ENCODE data around the gene DENND4A. TPM values are rescaled to one million over a fixed set of nuclear protein-coding genes. Genes with fewer than 3 reads are reported as not detected.

DENND4A gene
- total RNA-seq, 1 experiment from 2014 or later: 14.4 TPM

- H3K27ac ChIP-seq (ENCODE audit: low read length): peak overlapping the region; percentile 72
- H3K36me3 ChIP-seq (ENCODE audit: control insufficient read depth, insufficient read depth, low read length): no peaks in the 10 kb centered on the region
- no peak for ATAC-seq
Observed at GRCh38 chr15:65833501-65834205, 41.6 kb upstream of the DENND4A start.

More at GRCh38 chr15:65833501-65834205, 41.6 kb upstream of the DENND4A start:
- H3K4me3 ChIP-seq (ENCODE audit: low read depth in 2 of 2, low read length in 2 of 2): peak overlapping the region in 1 of 2 experiments; percentile 31; a peak in 2 of 4 replicates
- no peak for TF ChIP-seq CTCF (IDR thresholded peaks at IDR 0.05)
- no peak for TF ChIP-seq TCF7L2 (IDR thresholded peaks at IDR 0.05; ENCODE audit: low read depth, low read length)
- no peak for TF ChIP-seq REST (IDR thresholded peaks at IDR 0.05; ENCODE audit: insufficient read depth in 1 of 2, low read depth in 2 of 2, low read length in 1 of 2)
- TF ChIP-seq SIN3A (IDR thresholded peaks at IDR 0.05; ENCODE audit: borderline replicate concordance, insufficient read depth, low read depth, low read length): no peak
- no peak for TF ChIP-seq POLR2AphosphoS5 (IDR thresholded peaks at IDR 0.05; ENCODE audit: low read depth, low read length)
- H3K4me1 ChIP-seq (ENCODE audit: control insufficient read depth, insufficient read depth, low read length): peaks cover 19% of the 10 kb centered on the region
- DNase-seq (ENCODE audit: low read depth, low spot score): no peak
- BruUV-seq (replicated peaks): no TSS peak
- in situ Hi-C loops (cut with HindIII; ENCODE audit: low pct_unique_long_range_greater_than_20kb, low sequenced_read_pairs): no loop called here
- ChIA-PET CTCF (interaction anchor here (0.7 kb wide), 2 partner anchors 9 to 80 kb away, joined by 3 read pairs; no protein-coding TSS in a partner anchor), POLR2A (interaction anchor here (0.6 to 1.4 kb wide), 2 partner anchors 36 to 227 kb away, joined by 3 to 5 read pairs; no protein-coding TSS in a partner anchor)
- H3K27me3 ChIP-seq (ENCODE audit: control insufficient read depth, insufficient read depth, low read length): no peaks in the 10 kb centered on the region
- intact Hi-C loops (cut with micrococcal nuclease; ENCODE audit: unreplicated experiment): no loop called here
- no peaks in the 10 kb centered on the region for H3K9me3 ChIP-seq (ENCODE audit: control insufficient read depth, insufficient read depth, low read depth, low read length)

Data from Panc1 (cell line).